ENCODE data around the gene HNRNPA1L2.
"Not testable (repeated sequence)": the region's sequence is repeated elsewhere in the genome, so short reads cannot be mapped to it uniquely, and the experiment has no call there.

HNRNPA1L2 gene

GRCh38 chr13:52642131-52642530, at the start of gene HNRNPA1L2:
TSS of gene HNRNPA1L2 (plus strand) at chr13:52642431. CDS start at chr13:52642493, 62 bp downstream.
- DNase-seq = no peak

- DNase-seq = not testable (repeated sequence)
Measured at GRCh38 chr13:52593175-52593574, 49.1 kb upstream of the HNRNPA1L2 start.

DNA sequence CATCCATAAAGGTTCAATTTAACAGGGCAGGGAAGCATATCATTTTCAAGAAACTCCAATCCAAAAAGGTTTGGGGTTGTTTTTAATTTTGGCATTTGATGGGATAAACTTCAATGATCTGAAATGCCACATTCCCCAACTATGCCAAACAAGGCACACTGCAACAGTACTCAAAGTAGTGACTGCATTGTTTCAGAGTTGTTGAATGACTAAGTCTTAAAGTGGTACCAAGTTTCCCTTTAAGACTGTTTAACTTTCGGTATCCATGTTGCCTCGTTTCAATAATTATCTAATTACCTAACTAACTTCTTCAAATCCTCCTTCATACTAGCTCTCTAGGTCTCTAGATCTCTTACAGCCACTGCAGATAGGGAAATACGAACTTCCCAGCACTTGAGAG, 48.4 kb upstream of the HNRNPA1L2 start:
- not testable (repeated sequence) for DNase-seq

GRCh38 chr13:52594295-52594694, 47.9 kb upstream of the HNRNPA1L2 start:
- DNase-seq = not testable (repeated sequence)

DNA sequence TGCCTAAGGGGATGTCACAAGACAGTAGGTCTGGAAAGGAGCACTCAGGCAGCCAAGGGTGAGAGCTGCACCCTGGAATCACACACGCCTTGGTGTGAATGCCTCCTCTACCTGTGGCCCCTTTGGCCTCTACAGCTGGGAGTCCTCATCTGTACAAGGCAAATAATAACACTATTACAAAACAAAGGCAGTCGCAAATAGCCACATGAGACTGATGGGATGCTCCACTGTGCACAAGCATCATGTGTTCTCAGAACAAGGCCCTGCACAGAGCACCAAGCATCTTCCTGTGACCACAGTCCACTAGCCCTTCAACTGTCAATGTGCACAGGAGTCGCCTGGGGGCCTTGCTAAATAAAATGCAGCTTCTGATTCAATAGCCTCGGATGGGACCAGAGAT, 44.6 kb upstream of the HNRNPA1L2 start:
- no peak for DNase-seq

DNA sequence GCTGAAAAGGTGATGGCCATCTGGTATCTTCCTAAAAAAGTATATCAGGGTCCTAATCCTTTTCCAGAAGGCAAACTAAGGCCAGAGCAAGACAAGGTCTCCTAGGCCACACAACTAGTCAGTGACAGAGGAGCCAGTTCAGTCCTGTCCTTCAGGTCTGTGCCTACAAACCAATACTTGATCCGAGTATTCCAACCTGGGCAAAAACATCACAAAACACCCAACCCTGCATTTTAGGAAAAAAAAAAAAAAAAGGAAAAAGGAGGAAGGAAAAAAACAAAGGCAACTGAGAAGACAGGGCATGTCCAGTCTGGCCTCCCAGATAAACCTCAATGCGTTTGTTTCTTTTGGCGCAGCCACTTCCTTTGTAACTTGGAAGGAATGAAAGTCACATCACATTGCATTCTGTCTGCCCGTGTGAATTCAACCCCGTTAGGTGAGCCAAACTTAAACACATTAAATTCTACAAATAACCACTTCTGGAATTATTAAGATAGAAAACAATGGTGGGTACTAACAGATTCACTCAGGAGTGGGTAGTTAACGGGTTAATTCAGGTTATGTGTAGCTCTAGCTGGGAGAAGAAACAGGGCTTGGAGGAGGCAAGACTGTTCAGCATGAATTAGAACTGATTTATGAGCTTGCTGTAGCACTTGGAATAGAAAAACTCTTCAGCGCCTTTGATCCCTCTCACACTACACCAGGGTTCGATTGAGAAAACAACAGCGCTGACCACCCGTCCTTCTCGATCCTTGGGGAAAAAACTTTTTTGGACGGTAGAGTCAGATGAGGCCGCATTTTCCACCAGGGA, 43.0 kb upstream of the HNRNPA1L2 start:
- DNase-seq = peak; percentile 54 to 95 (median 63)

- DNase-seq = peak; percentile 63 to 99 (median 95)
Measured at GRCh38 chr13:52599848-52600603, 42.2 kb upstream of the HNRNPA1L2 start.

GRCh38 chr13:52600666-52601065, 41.6 kb upstream of the HNRNPA1L2 start:
- DNase-seq = peak in 2 of 3 experiments; percentile 58 to 89

GRCh38 chr13:52603316-52603715, 38.9 kb upstream of the HNRNPA1L2 start:
- DNase-seq = not testable (repeated sequence)

- not testable (repeated sequence) for DNase-seq
Measured at GRCh38 chr13:52606126-52606525, 36.1 kb upstream of the HNRNPA1L2 start.

DNA sequence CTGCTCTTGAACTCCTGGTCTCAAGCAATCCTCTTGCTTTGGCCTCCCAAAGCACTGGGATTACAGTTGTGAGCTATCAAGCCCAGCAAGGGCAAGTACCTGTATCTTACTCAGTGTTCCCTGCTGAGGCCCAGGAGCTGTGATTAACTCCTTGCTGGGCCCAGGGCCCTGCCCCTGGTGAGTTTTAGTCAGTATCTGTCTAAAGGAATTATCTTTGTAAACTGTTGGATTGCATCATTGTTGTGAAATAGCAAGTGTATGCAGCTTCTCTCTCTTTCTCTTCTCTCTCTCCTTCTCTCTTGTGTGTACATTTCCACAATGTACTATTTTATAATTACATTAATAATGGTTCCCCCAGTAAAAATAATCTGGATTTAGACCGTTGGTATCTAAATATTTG, 35.4 kb upstream of the HNRNPA1L2 start:
- DNase-seq = not testable (repeated sequence)

GRCh38 chr13:52608184-52608583, 34.0 kb upstream of the HNRNPA1L2 start:
- not testable (repeated sequence) for DNase-seq

- DNase-seq = peak in 2 of 3 experiments; percentile 14 to 63
Measured at GRCh38 chr13:52609013-52609606, 33.1 kb upstream of the HNRNPA1L2 start.

- not testable (repeated sequence) for DNase-seq
Measured at GRCh38 chr13:52610158-52610557, 32.1 kb upstream of the HNRNPA1L2 start.

GRCh38 chr13:52615134-52615801, 27.0 kb upstream of the HNRNPA1L2 start:
- no peak for DNase-seq

DNA sequence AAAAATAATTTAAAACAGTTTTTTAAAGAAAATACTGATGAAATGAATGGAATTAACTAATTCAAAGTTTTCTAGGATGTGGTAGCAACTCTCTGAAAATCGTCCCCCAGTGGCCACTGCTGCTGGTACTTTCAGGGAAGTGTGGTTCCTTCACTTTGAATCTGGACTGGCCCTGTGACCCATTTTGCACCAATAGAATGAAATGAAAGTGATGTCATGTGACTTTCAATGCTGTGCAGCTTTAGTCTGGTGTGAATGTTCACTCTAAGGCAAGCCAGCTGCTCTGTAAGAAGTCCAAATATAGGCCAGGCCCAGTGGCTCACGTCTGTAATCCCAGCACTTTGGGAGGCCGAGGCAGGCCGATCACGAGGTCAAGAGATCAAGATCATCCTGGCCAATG, 26.4 kb upstream of the HNRNPA1L2 start:
- DNase-seq = no peak

- peak; percentile 81 to 96 (median 94) for DNase-seq
Measured at GRCh38 chr13:52617070-52618060, 24.9 kb upstream of the HNRNPA1L2 start.

DNA sequence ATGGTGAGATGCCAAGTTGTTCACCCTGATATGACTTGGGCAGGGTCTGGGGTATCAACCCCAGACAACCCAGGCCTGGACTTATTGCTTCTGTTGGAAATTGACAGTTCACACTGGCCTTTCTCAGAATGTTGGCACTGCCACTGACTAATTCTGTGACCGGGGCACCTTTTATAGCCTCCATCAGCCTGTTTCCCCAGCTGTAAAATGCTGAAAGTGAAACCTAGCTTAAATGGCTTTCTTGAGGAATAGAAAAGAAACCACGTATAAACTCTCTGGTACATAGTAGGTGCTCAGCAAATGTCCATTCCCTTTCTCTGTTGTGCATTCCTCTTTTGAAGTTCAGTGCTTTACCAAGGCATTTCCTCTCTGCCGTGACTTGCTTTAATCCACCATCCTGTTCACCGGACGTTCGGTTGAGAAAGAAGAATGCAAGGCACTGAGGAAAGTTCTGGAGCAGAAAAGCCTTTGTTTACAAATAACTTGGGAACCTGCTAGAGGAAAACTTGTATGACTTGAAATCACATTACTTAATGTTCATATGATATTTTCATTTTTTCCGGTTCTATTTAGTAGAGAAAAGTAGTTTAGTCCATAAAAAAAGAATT, 11.0 kb upstream of the HNRNPA1L2 start:
- DNase-seq = not testable (repeated sequence)

- no peak for DNase-seq
Measured at GRCh38 chr13:52638666-52639328, 3.4 kb upstream of the HNRNPA1L2 start.

DNA sequence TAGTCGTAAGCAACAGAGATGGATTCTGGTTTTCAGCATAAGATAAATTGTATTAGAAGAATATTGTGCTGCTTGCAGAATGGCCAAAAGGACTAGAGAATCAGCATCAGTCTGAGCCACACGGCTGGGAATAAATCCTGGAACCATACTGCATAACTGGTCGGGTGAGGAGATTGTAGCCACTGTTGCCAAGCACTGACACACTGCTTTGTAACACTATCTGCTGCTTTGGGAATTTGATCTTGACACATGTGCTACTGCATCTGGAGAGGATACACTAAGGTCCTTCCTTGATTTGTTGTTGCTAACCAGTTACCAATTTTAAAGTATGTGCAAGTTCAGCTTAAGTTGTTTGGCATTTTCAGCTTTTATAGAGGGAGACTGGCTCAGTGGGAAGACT, 1.9 kb downstream of the HNRNPA1L2 start:
- no peak for DNase-seq

DNA sequence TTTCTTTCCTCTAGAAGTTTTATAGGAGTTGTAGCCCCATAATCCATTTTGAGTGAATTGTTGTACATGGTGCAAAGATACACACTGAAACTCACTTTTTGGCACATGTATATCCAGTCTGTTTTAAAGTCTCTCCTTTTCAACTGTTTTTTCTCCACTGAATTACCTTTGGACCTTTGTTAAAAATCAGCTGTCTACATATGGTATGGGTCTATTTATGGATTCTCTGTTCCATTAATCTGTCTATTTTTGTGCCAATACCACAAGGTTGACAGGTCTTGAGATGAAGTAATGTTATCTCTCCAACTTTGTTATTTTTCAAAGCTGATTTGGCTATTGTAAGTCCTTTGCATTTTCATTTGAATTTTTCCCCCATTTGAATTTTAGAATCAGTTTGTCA, 4.7 kb downstream of the HNRNPA1L2 start:
- no peak for DNase-seq

All from NCI-H1417 (cell line).